ENCODE data around the gene BANF1.

GRCh38 chr11:66012946-66013761 lies 10.9 kb downstream of the BANF1 start:
- no peak for TF ChIP-seq ZNF768 (tag by site-specific recombination; IDR thresholded peaks at IDR 0.05)
- no peak for TF ChIP-seq CTCF (tag by site-specific recombination; IDR thresholded peaks at IDR 0.05)
- no peak for TF ChIP-seq ZNF704 (tag by site-specific recombination; IDR thresholded peaks at IDR 0.05)
- no peak for TF ChIP-seq ZFHX2 (tag by site-specific recombination; conservative IDR thresholded peaks at IDR 0.05)
- no peak for TF ChIP-seq KLF1 (tag by site-specific recombination; IDR thresholded peaks at IDR 0.05)
- TF ChIP-seq ZSCAN18 (tag by site-specific recombination; IDR thresholded peaks at IDR 0.05) = no peak
- no peak for TF ChIP-seq ZBTB44 (tag by site-specific recombination; IDR thresholded peaks at IDR 0.05)
- no peak for TF ChIP-seq ZNF140 (tag by site-specific recombination; IDR thresholded peaks at IDR 0.05)
- TF ChIP-seq ZNF114 (tag by site-specific recombination; IDR thresholded peaks at IDR 0.05) = no peak
- no peak for TF ChIP-seq OVOL3 (tag by site-specific recombination; IDR thresholded peaks at IDR 0.05)
- no peak for TF ChIP-seq ZNF701 (tag by site-specific recombination; IDR thresholded peaks at IDR 0.05)
- no peak for TF ChIP-seq ZNF112 (tag by site-specific recombination; IDR thresholded peaks at IDR 0.05)
- no peak for TF ChIP-seq ZNF155 (tag by site-specific recombination; IDR thresholded peaks at IDR 0.05)

All from HEK293 (cell line).